ENCODE measurements around the gene ACVR2B. TPM values are rescaled to one million over a fixed set of nuclear protein-coding genes. Genes with fewer than 3 reads are reported as not detected.

The ACVR2B gene
- total and polyA plus RNA-seq, 2 donors (not counting 1 experiment from before 2014, with no cell fraction given): 0.18 to 4.2 TPM

DNA sequence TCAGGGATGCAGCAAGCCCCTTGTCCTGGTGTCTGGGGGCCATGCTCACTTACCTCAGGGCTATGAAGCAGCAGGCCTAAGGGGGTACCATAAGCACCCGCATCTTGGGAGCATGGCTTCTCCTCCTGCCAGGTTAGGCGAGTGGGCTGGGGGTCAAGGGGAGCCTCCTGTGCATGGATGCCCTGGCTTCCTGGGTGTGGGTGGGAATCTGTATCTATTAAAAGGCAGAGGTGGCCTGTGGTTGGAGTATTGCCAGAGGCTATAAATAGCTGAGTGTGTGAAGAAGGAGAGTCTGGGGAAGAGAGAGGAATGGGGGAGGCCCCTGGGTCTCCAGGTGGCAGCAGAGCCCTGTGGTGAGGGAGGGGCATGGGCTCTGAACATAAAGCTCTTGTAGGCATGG lies 19.5 kb downstream of the ACVR2B start:
- DNase-seq: no peak
- Histone ChIP-seq H3K9ac (ENCODE audit: low read length) (no peak overlapping the region), H2AFZ (ENCODE audit: insufficient read depth, low read depth, low read length, poor library complexity, severe bottlenecking) (no peak overlapping the region), H3K4me1 (ENCODE audit: control insufficient read depth in 2 of 2, insufficient read depth in 2 of 2, low read length in 2 of 2) (no peaks in the 10 kb centered on the region), H3K27me3 (replicated peaks in 1 of 4; ENCODE audit: control extremely low read depth in 1 of 4, control insufficient read depth in 3 of 4, insufficient read depth in 4 of 4, low read length in 3 of 4) (no peaks in the 10 kb centered on the region), H3K27ac (ENCODE audit: low read length in 2 of 2) (no peak overlapping the region), H3K36me3 (replicated peaks in 1 of 2; ENCODE audit: control extremely low read depth in 1 of 2, control insufficient read depth in 1 of 2, extremely low read depth in 1 of 2, insufficient read depth in 2 of 2, low read length in 1 of 2) (no peaks in the 10 kb centered on the region), H3K4me3 (ENCODE audit: control extremely low read depth in 1 of 5, extremely low read depth in 1 of 5, insufficient read depth in 1 of 5, low read depth in 2 of 5, low read length in 4 of 5) (no peak overlapping the region), H3K4me2 (replicated peaks; ENCODE audit: low read depth, low read length, poor library complexity, severe bottlenecking) (no peak overlapping the region), H4K20me1 (ENCODE audit: control insufficient read depth, insufficient read depth, low read length, poor library complexity, severe bottlenecking) (no peaks in the 10 kb centered on the region), H3K9me3 (ENCODE audit: control extremely low read depth in 1 of 3, control insufficient read depth in 2 of 3, insufficient read depth in 1 of 3, low read length in 2 of 3) (peaks cover 0 to 15% (median 0%) of the 10 kb centered on the region in 3 donors), H3K79me2 (ENCODE audit: control insufficient read depth, insufficient read depth, low read length) (no peaks in the 10 kb centered on the region)
- intact Hi-C loops (cut with micrococcal nuclease): no loop called here
- Mint-ChIP-seq H3K4me3 (no peak overlapping the region), H3K27me3 (no peaks in the 10 kb centered on the region), H3K4me1 (no peaks in the 10 kb centered on the region), H3K27ac (no peak overlapping the region), H3K9me3 (ENCODE audit: insufficient read depth) (peaks cover 12% of the 10 kb centered on the region)
- ChIA-PET POLR2A (no interaction called here), CTCF (no interaction called here)
- ATAC-seq (ENCODE audit: low read depth): no peak
- TF ChIP-seq EZH2 (IDR thresholded peaks at IDR 0.05; ENCODE audit: borderline replicate concordance, insufficient read depth, low read depth, low read length, poor library complexity, severe bottlenecking): no peak
- TF ChIP-seq, protein P1, sequence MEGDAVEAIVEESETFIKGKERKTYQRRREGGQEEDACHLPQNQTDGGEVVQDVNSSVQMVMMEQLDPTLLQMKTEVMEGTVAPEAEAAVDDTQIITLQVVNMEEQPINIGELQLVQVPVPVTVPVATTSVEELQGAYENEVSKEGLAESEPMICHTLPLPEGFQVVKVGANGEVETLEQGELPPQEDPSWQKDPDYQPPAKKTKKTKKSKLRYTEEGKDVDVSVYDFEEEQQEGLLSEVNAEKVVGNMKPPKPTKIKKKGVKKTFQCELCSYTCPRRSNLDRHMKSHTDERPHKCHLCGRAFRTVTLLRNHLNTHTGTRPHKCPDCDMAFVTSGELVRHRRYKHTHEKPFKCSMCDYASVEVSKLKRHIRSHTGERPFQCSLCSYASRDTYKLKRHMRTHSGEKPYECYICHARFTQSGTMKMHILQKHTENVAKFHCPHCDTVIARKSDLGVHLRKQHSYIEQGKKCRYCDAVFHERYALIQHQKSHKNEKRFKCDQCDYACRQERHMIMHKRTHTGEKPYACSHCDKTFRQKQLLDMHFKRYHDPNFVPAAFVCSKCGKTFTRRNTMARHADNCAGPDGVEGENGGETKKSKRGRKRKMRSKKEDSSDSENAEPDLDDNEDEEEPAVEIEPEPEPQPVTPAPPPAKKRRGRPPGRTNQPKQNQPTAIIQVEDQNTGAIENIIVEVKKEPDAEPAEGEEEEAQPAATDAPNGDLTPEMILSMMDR (IDR thresholded peaks at IDR 0.05): no peak
- WGBS (ENCODE audit: insufficient coverage): 100% methylated on average over 2 of the region's 2 CpGs

DNA sequence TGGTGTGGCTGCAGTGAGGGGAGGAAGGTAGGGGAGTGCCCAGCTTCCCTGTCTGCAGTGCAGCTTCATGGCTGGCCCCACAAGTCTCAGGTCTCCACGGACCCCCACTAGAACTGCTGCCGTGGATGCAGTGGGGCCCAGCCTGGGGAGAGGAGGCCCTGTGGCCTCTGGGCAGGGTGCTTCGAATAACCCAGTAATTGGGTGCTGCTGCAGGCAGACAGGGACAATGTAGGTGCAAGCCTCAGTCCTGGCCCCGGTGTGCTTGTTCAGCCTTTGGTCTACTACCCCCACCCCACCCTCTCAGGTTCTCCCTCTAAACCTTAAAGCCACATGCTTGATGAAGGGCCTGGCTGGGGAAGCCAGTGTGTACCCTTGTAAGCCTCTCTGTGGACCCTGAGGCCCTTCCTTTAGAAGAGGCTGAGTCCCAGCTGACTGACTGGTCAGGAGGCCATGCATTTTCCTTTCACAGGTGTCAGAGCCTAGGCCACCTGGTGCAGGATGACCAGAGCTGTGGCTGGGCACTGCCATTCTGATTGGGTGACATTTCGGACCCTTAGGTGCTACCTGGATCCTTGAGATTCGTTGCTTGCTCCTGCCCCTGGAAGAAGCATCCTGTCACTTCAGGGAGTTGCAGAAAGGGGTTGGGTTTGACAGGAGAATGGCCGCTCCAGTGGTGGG lies 21.4 kb downstream of the ACVR2B start:
- Histone ChIP-seq H3K4me3 (ENCODE audit: control extremely low read depth in 1 of 5, extremely low read depth in 1 of 5, insufficient read depth in 1 of 5, low read depth in 2 of 5, low read length in 4 of 5) (no peak overlapping the region), H3K36me3 (replicated peaks in 1 of 2; ENCODE audit: control extremely low read depth in 1 of 2, control insufficient read depth in 1 of 2, extremely low read depth in 1 of 2, insufficient read depth in 2 of 2, low read length in 1 of 2) (no peaks in the 10 kb centered on the region), H3K4me1 (ENCODE audit: control insufficient read depth in 2 of 2, insufficient read depth in 2 of 2, low read length in 2 of 2) (no peaks in the 10 kb centered on the region), H3K9me3 (ENCODE audit: control extremely low read depth in 1 of 3, control insufficient read depth in 2 of 3, insufficient read depth in 1 of 3, low read length in 2 of 3) (peaks cover 0 to 7% (median 0%) of the 10 kb centered on the region in 3 donors), H3K9ac (ENCODE audit: low read length) (no peak overlapping the region), H3K27ac (ENCODE audit: low read length in 2 of 2) (no peak overlapping the region), H3K4me2 (replicated peaks; ENCODE audit: low read depth, low read length, poor library complexity, severe bottlenecking) (no peak overlapping the region), H3K79me2 (ENCODE audit: control insufficient read depth, insufficient read depth, low read length) (no peaks in the 10 kb centered on the region), H2AFZ (ENCODE audit: insufficient read depth, low read depth, low read length, poor library complexity, severe bottlenecking) (no peak overlapping the region), H3K27me3 (replicated peaks in 1 of 4; ENCODE audit: control extremely low read depth in 1 of 4, control insufficient read depth in 3 of 4, insufficient read depth in 4 of 4, low read length in 3 of 4) (no peaks in the 10 kb centered on the region), H4K20me1 (ENCODE audit: control insufficient read depth, insufficient read depth, low read length, poor library complexity, severe bottlenecking) (no peaks in the 10 kb centered on the region)
- peaks cover 3% of the 10 kb centered on the region for H3K9me3 Mint-ChIP-seq (ENCODE audit: insufficient read depth)
- intact Hi-C loops (cut with micrococcal nuclease): no loop called here
- no peak overlapping the region for H3K4me3 Mint-ChIP-seq
- ATAC-seq (ENCODE audit: low read depth) (no peak), DNase-seq (no peak)
- no peaks in the 10 kb centered on the region for H3K27me3 Mint-ChIP-seq
- CTCF ChIA-PET: interaction anchor here (1.0 kb wide), 1 partner anchor 128 kb away, joined by 3 read pairs; the partner anchor contains the start of gene XYLB
- POLR2A ChIA-PET: no interaction called here
- no peak overlapping the region for H3K27ac Mint-ChIP-seq
- TF ChIP-seq, protein P1 (IDR thresholded peaks at IDR 0.05): no peak
- no peak for TF ChIP-seq EZH2 (IDR thresholded peaks at IDR 0.05; ENCODE audit: borderline replicate concordance, insufficient read depth, low read depth, low read length, poor library complexity, severe bottlenecking)
- WGBS (ENCODE audit: insufficient coverage): 91% methylated on average over 7 of the region's 7 CpGs
- H3K4me1 Mint-ChIP-seq: no peaks in the 10 kb centered on the region
